Neuronal stem cell (in vitro differentiated cells): Measurements from ENCODE around the gene PACC1.

Source experiments
- DNase-seq: peaks from one replicate; pipeline ENCODE4 v3.0.0-alpha.2; 2013; ENCODE audit warnings: low spot score
- H2AFZ ChIP-seq: one replicate; pipeline ENCODE4 v1.6.1; 2013; ENCODE audit warnings: mild to moderate bottlenecking, low read length, inconsistent platforms
- H2AK5ac ChIP-seq: 2 replicates; pipeline ENCODE4 v1.6.1; 2013; ENCODE audit warnings: low read depth, mild to moderate bottlenecking, inconsistent platforms, low read length, moderate library complexity, mixed read lengths
- H2BK120ac ChIP-seq: 2 replicates; pipeline ENCODE4 v1.6.1; 2013; ENCODE audit warnings: low read depth, mild to moderate bottlenecking, inconsistent platforms, low read length, moderate library complexity, mixed read lengths
- H2BK12ac ChIP-seq: one replicate; pipeline ENCODE4 v1.6.1; 2013; ENCODE audit warnings: low read length, inconsistent platforms
- H2BK15ac ChIP-seq: 2 replicates; pipeline ENCODE4 v1.6.1; 2013; ENCODE audit warnings: mild to moderate bottlenecking, low read length, inconsistent platforms, mixed read lengths
- H2BK5ac ChIP-seq: one replicate; pipeline ENCODE4 v1.6.1; 2013; ENCODE audit warnings: inconsistent platforms, mild to moderate bottlenecking, low read length, moderate library complexity
- H3K14ac ChIP-seq: one replicate; pipeline ENCODE4 v1.6.1; 2013; ENCODE audit warnings: low read length, inconsistent platforms
- H3K18ac ChIP-seq: 2 replicates; pipeline ENCODE4 v1.6.1; 2013; ENCODE audit warnings: low read length, inconsistent platforms
- H3K23ac ChIP-seq: 2 replicates; pipeline ENCODE4 v1.6.1; 2013; ENCODE audit warnings: low read depth, mild to moderate bottlenecking, mixed read lengths, low read length, inconsistent platforms; ENCODE audit not compliant: poor library complexity
- H3K27ac ChIP-seq: replicated peaks from 3 replicates; pipeline ENCODE4 v1.5.1; 2013; ENCODE audit warnings: low read length, inconsistent platforms
- H3K27me3 ChIP-seq, 3 experiments: 2 replicates each; pipeline ENCODE4 v1.6.1; 2013; ENCODE audit warnings: low read length in 3 of 3, mild to moderate bottlenecking in 2 of 3, inconsistent platforms in 1 of 3, low read depth in 1 of 3, mixed read lengths in 1 of 3, moderate library complexity in 1 of 3; ENCODE audit not compliant: control insufficient read depth in 3 of 3, insufficient read depth in 3 of 3
- H3K36me3 ChIP-seq, 2 donors: replicated peaks in 1 of 2; 2 replicates each; pipeline ENCODE4 v1.6.1; 2013; ENCODE audit warnings: low read length in 2 of 2; ENCODE audit not compliant: control insufficient read depth in 2 of 2, insufficient read depth in 2 of 2
- H3K4ac ChIP-seq: 2 replicates; pipeline ENCODE4 v1.6.1; 2013; ENCODE audit warnings: inconsistent platforms, mild to moderate bottlenecking, low read length, moderate library complexity
- H3K4me1 ChIP-seq, 2 donors: 1 replicate in 1 of 2; 2 replicates in 1 of 2; pipeline ENCODE4 v1.6.1; 2013; ENCODE audit warnings: low read length in 2 of 2, low read depth in 1 of 2; ENCODE audit not compliant: control insufficient read depth in 2 of 2, insufficient read depth in 1 of 2
- H3K4me2 ChIP-seq: one replicate; pipeline ENCODE4 v1.6.1; 2013; ENCODE audit warnings: mild to moderate bottlenecking, low read length, inconsistent platforms; ENCODE audit not compliant: insufficient read depth, poor library complexity, severe bottlenecking
- H3K4me3 ChIP-seq, 2 donors: 2 replicates each; pipeline ENCODE4 v1.5.1; 2013; ENCODE audit warnings: low read length in 2 of 2, mild to moderate bottlenecking in 2 of 2, inconsistent platforms in 1 of 2, moderate library complexity in 1 of 2
- H3K79me1 ChIP-seq: one replicate; pipeline ENCODE4 v1.6.1; 2013; ENCODE audit warnings: low read depth, mild to moderate bottlenecking, inconsistent platforms, low read length, moderate library complexity
- H3K9ac ChIP-seq: one replicate; pipeline ENCODE4 v1.6.1; 2013; ENCODE audit warnings: mild to moderate bottlenecking, low read depth, low read length, inconsistent platforms; ENCODE audit not compliant: poor library complexity
- H3K9me3 ChIP-seq, 2 donors: replicated peaks in 1 of 2; 2 replicates each; pipeline versions ENCODE3 to v1.6.1; 2013; ENCODE audit warnings: low read length in 2 of 2, mild to moderate bottlenecking in 2 of 2, inconsistent platforms in 1 of 2, low read depth in 1 of 2, mixed read lengths in 1 of 2, moderate library complexity in 1 of 2; ENCODE audit not compliant: control insufficient read depth in 2 of 2, insufficient read depth in 1 of 2
- H4K8ac ChIP-seq: one replicate; pipeline ENCODE4 v1.6.1; 2013; ENCODE audit warnings: low read depth, mild to moderate bottlenecking, inconsistent platforms, low read length, moderate library complexity
- H4K91ac ChIP-seq: one replicate; pipeline ENCODE4 v1.6.1; 2013; ENCODE audit warnings: low read length, low read depth, mild to moderate bottlenecking, inconsistent platforms; ENCODE audit not compliant: poor library complexity
- WGBS, 2 donors: extraction: QIAGEN DNeasy Blood & Tissue Kit; methylation state at CpG; one replicate each; pipeline ENCODE4 v1.1.7; 2013; ENCODE audit warnings: missing lambda C conversion rate in 2 of 2, mixed read lengths in 1 of 2; ENCODE audit not compliant: insufficient read length in 2 of 2, insufficient replicate concordance in 1 of 2; ENCODE audit errors: extremely low coverage in 2 of 2; 5-methylcytosine and 5-hydroxymethylcytosine counted together

The PACC1 gene

GRCh38 chr1:212430416-212430815, 15.7 kb upstream of the PACC1 start:
- no peak overlapping the region for H2AK5ac ChIP-seq
- H2BK15ac ChIP-seq, result no peak overlapping the region
- H3K27me3 ChIP-seq, result peaks cover 0 to 39% (median 3%) of the 10 kb centered on the region in 3 experiments
- H3K14ac ChIP-seq, result no peak overlapping the region
- no peaks in the 10 kb centered on the region for H3K36me3 ChIP-seq
- H2AFZ ChIP-seq, result no peak overlapping the region
- no peak overlapping the region for H3K4ac ChIP-seq
- H2BK12ac ChIP-seq, result no peak overlapping the region
- WGBS, 2 donors, result no CpG with 5 or more reads among the region's 2 CpGs
- H3K4me3 ChIP-seq, result no peak overlapping the region
- H3K4me1 ChIP-seq, result peaks cover 0 to 12% of the 10 kb centered on the region in 2 donors
- H2BK120ac ChIP-seq, result no peak overlapping the region
- no peak overlapping the region for H3K23ac ChIP-seq
- H3K4me2 ChIP-seq, result no peak overlapping the region
- no peak overlapping the region for H3K27ac ChIP-seq
- no peak overlapping the region for H4K8ac ChIP-seq
- H3K9ac ChIP-seq, result no peak overlapping the region
- no peak overlapping the region for H4K91ac ChIP-seq
- H3K9me3 ChIP-seq, result no peaks in the 10 kb centered on the region
- no peak overlapping the region for H2BK5ac ChIP-seq
- no peaks in the 10 kb centered on the region for H3K79me1 ChIP-seq
- no peak for DNase-seq
- no peak overlapping the region for H3K18ac ChIP-seq

- Histone ChIP-seq H3K27ac (no peak overlapping the region), H2BK5ac (no peak overlapping the region), H2BK15ac (no peak overlapping the region), H3K27me3 (peaks cover 0 to 57% (median 0%) of the 10 kb centered on the region in 3 experiments), H3K14ac (no peak overlapping the region), H3K9me3 (no peaks in the 10 kb centered on the region), H3K79me1 (no peaks in the 10 kb centered on the region), H3K4ac (no peak overlapping the region), H2AK5ac (no peak overlapping the region), H3K18ac (no peak overlapping the region), H3K4me3 (no peak overlapping the region), H3K4me1 (peaks cover 0 to 12% of the 10 kb centered on the region in 2 donors), H2BK120ac (no peak overlapping the region), H2BK12ac (no peak overlapping the region), H3K23ac (no peak overlapping the region), H3K4me2 (no peak overlapping the region), H3K36me3 (no peaks in the 10 kb centered on the region), H4K91ac (no peak overlapping the region), H3K9ac (no peak overlapping the region), H2AFZ (no peak overlapping the region), H4K8ac (no peak overlapping the region)
- WGBS, 2 donors, result no CpG with 5 or more reads among the region's 5 CpGs
- no peak for DNase-seq
Observed at GRCh38 chr1:212428496-212428895, 13.8 kb upstream of the PACC1 start.

- Histone ChIP-seq H3K27ac (no peak overlapping the region), H3K23ac (no peak overlapping the region), H3K27me3 (peaks cover 0 to 56% (median 0%) of the 10 kb centered on the region in 3 experiments), H3K36me3 (no peaks in the 10 kb centered on the region), H3K4me1 (no peaks in the 10 kb centered on the region), H3K79me1 (no peaks in the 10 kb centered on the region), H2AK5ac (no peak overlapping the region), H3K9ac (no peak overlapping the region), H3K4ac (no peak overlapping the region), H4K91ac (no peak overlapping the region), H4K8ac (no peak overlapping the region), H3K18ac (no peak overlapping the region), H3K4me2 (no peak overlapping the region), H2BK12ac (no peak overlapping the region), H3K9me3 (no peaks in the 10 kb centered on the region), H2BK15ac (no peak overlapping the region), H2AFZ (no peak overlapping the region), H3K14ac (no peak overlapping the region), H2BK120ac (no peak overlapping the region), H2BK5ac (no peak overlapping the region), H3K4me3 (no peak overlapping the region)
- no peak for DNase-seq
- WGBS, 2 donors, result no CpG with 5 or more reads among the region's 3 CpGs
Observed at GRCh38 chr1:212423879-212424278, 9.2 kb upstream of the PACC1 start.

GRCh38 chr1:212421165-212421564, 6.5 kb upstream of the PACC1 start:
- H4K8ac ChIP-seq, result no peak overlapping the region
- no peak overlapping the region for H3K18ac ChIP-seq
- peaks cover 0 to 34% (median 0%) of the 10 kb centered on the region in 3 experiments for H3K27me3 ChIP-seq
- no peak overlapping the region for H2BK5ac ChIP-seq
- no peak overlapping the region for H3K9ac ChIP-seq
- H3K4me3 ChIP-seq, result no peak overlapping the region
- no peak overlapping the region for H3K14ac ChIP-seq
- H3K4me1 ChIP-seq, result no peaks in the 10 kb centered on the region
- H2BK12ac ChIP-seq, result no peak overlapping the region
- no CpG with 5 or more reads among the region's 2 CpGs for WGBS, 2 donors
- no peak overlapping the region for H2AK5ac ChIP-seq
- no peaks in the 10 kb centered on the region for H3K79me1 ChIP-seq
- no peak overlapping the region for H3K4me2 ChIP-seq
- H3K9me3 ChIP-seq, result no peaks in the 10 kb centered on the region
- H3K4ac ChIP-seq, result no peak overlapping the region
- no peak overlapping the region for H4K91ac ChIP-seq
- H3K23ac ChIP-seq, result no peak overlapping the region
- no peak overlapping the region for H2AFZ ChIP-seq
- DNase-seq, result no peak
- H3K27ac ChIP-seq, result no peak overlapping the region
- H2BK120ac ChIP-seq, result no peak overlapping the region
- no peak overlapping the region for H2BK15ac ChIP-seq
- H3K36me3 ChIP-seq, result no peaks in the 10 kb centered on the region
